Glutamatergic neuron (in vitro differentiated cells): ENCODE data around the gene TMCO2. TPM values are rescaled to one million over a fixed set of nuclear protein-coding genes. Genes with fewer than 3 reads are reported as not detected.

Experiments used
- total RNA-seq: library from RNA; stranded (reverse); fragmentation: NEBNext Ultra II Directional; extraction: Animal tissue kit (Norgen Biotek cat#: 25700); gene quantifications from one replicate; pipeline ENCODE4 v1.2.1, GENCODE V29; 2021; ENCODE audit not compliant: unreplicated experiment

Gene TMCO2
- total RNA-seq, 1 donor from 2014 or later: not detected

Other genes starting within 250 kb of the TMCO2 start
- gene CAP1, start 207.2 kb upstream of the TMCO2 start, total RNA-seq: 293 TPM
- 32.5 TPM for gene PPT1, start 150.7 kb upstream of the TMCO2 start, total RNA-seq
- gene RLF, start 86.5 kb upstream of the TMCO2 start, total RNA-seq: 15.0 TPM
- 32.8 TPM for gene ZMPSTE24, start 10.3 kb downstream of the TMCO2 start, total RNA-seq
- gene COL9A2, start 69.3 kb downstream of the TMCO2 start, total RNA-seq: 3.3 TPM
- 25.2 TPM for gene SMAP2, start 125.8 kb downstream of the TMCO2 start, total RNA-seq
- 10.7 TPM for gene ZFP69B, start 202.5 kb downstream of the TMCO2 start, total RNA-seq
- 5.0 TPM for gene ZFP69, start 229.4 kb downstream of the TMCO2 start, total RNA-seq